Left lung (tissue), 10 donors: ENCODE results near the gene SORD. TPM values are rescaled to one million over a fixed set of nuclear protein-coding genes. Genes with fewer than 3 reads are reported as not detected.
"Not testable (repeated sequence)": the region's sequence is repeated elsewhere in the genome, so short reads cannot be mapped to it uniquely, and the experiment has no call there.

Experiments
- ATAC-seq: fragments of 200-7000 bp; cut with Tn5 transposase; one replicate; pipeline ENCODE4 v1.9.1; 2020; ENCODE audit warnings: moderate library complexity
- DNase-seq, 4 donors: peaks; one replicate each; pipeline ENCODE4 v3.0.0-alpha.2; 2013 to 2020
- H3K27ac ChIP-seq, 2 donors: fragments of 200-600 bp; sonication (generic) in 1 of 2; one replicate each; pipeline versions ENCODE4 v1.5.0 to v1.8.0; 2020 to 2021
- H3K27me3 ChIP-seq, 2 donors: fragments of 200-600 bp; sonication (generic) in 1 of 2; one replicate each; pipeline versions ENCODE4 v1.5.0 to v1.8.0; 2020 to 2021
- H3K36me3 ChIP-seq, 2 donors: fragments of 200-600 bp; sonication (generic) in 1 of 2; one replicate each; pipeline versions ENCODE4 v1.5.0 to v1.8.0; 2020 to 2021
- H3K4me1 ChIP-seq, 2 donors: fragments of 200-600 bp; one replicate each; pipeline ENCODE4 v1.8.0; 2021
- H3K4me3 ChIP-seq, 2 donors: fragments of 200-600 bp; sonication (generic) in 1 of 2; one replicate each; pipeline versions ENCODE4 v1.5.0 to v1.8.0; 2020 to 2021; ENCODE audit warnings: mild to moderate bottlenecking in 1 of 2
- H3K9me3 ChIP-seq, 2 donors: fragments of 200-600 bp; sonication (generic) in 1 of 2; one replicate each; pipeline versions ENCODE4 v1.5.0 to v1.8.0; 2020 to 2021
- CTCF ChIP-seq, 2 donors: fragments of 200-600 bp; sonication (generic) in 1 of 2; IDR thresholded peaks; one replicate each; pipeline versions ENCODE4 v1.5.0 to v1.8.0; 2021; ENCODE audit warnings: antibody characterized with exemption in 2 of 2
- intact Hi-C, 2 donors: fragments of 100-400 bp; cut with DNase I; formaldehyde crosslinking; loops; one replicate each; pipeline versions ENCODE4 v1.11.2 to v1.14.2; 2022
- polyA plus RNA-seq, 6 donors: library from polyadenylated mRNA; unstranded; fragments of 120-200 nt; gene quantifications; one replicate each; pipeline ENCODE4 v1.2.1, GENCODE V29; 2013; ENCODE audit not compliant: insufficient read length in 6 of 6
- total RNA-seq, 2 donors: library from RNA; stranded (reverse); fragmentation: NEBNext Ultra II Directional; extraction: Animal tissue kit (Norgen Biotek cat#: 25700); gene quantifications; one replicate each; pipeline ENCODE4 v1.2.1, GENCODE V29; 2021
- donor health status: DM: no; HTN: yes; CAD: no.
- donor health status: DM: no; HTN: no; CAD: no.

The SORD gene
- total and polyA plus RNA-seq, 8 donors: 13.8 to 34.9 (median 30.2) TPM

- ATAC-seq: no peak
Observed at GRCh38 chr15:45102226-45102625, 79.2 kb downstream of the SORD start.

DNA sequence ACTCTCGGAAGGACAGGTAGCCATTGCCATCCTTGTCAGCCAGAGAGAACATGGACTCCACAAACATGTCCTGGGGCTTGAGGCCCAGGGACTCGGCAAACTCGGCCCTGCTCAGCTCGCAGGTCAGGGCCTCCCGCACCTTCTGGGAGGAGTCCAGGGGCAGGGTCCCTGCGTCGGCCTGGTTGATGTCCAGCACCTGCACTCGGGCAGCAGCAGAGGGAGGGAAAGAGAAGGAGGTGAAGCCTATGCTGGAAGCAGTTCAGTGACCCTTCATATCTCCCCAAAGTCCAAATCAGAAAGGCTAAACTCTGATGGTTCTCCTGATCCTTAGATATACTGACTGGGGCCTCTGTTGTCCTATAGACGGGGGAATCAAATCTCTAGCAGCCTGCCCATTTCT, 81.2 kb downstream of the SORD start:
- H3K27me3 ChIP-seq: peaks cover 0 to 32% of the 10 kb centered on the region in 2 donors
- H3K27ac ChIP-seq, ATAC-seq, intact Hi-C loops, H3K4me3 ChIP-seq, H3K4me1 ChIP-seq, H3K36me3 ChIP-seq, H3K9me3 ChIP-seq, DNase-seq: not testable (repeated sequence)

More at GRCh38 chr15:45102226-45102625, 79.2 kb downstream of the SORD start:
- no peak for TF ChIP-seq CTCF (IDR thresholded peaks at IDR 0.05)
- intact Hi-C loops: no loop called here
- H3K9me3 ChIP-seq: no peaks in the 10 kb centered on the region
- no peak overlapping the region for H3K27ac ChIP-seq
- no peak overlapping the region for H3K4me3 ChIP-seq
- no peaks in the 10 kb centered on the region for H3K4me1 ChIP-seq
- peak in 1 of 4 donors; percentile 26 for DNase-seq
- H3K36me3 ChIP-seq: no peaks in the 10 kb centered on the region
- peaks cover 0 to 16% of the 10 kb centered on the region in 2 donors for H3K27me3 ChIP-seq

DNA sequence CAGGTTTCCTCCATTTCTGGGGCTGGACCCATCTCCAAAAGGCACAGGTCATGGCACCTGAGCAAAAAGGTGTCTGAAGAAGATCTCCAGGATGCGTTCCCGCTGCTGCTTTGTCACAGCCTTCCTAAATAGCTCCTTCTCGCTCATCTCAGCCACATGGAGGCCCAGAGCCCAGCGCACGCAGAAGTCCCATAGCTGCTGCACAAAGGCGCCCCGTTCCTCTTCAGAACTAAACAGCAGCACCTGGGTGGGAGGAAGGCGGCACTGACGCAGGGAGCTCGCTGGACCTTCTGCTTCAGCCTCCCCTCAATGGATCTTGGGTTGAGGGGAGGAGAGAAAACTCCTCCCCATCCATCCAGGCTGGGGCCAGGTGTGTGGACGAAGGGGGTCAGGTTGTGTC, 82.6 kb downstream of the SORD start:
- H3K27ac ChIP-seq: no peak overlapping the region
- DNase-seq (peak in 1 of 4 donors; percentile 17), ATAC-seq (no peak)
- H3K27me3 ChIP-seq: peaks cover 6 to 46% of the 10 kb centered on the region in 2 donors
- intact Hi-C loops: no loop called here
- no peaks in the 10 kb centered on the region for H3K4me1 ChIP-seq
- H3K4me3 ChIP-seq: no peak overlapping the region
- no peaks in the 10 kb centered on the region for H3K9me3 ChIP-seq
- H3K36me3 ChIP-seq: no peaks in the 10 kb centered on the region
- TF ChIP-seq CTCF (IDR thresholded peaks at IDR 0.05): no peak

DNA sequence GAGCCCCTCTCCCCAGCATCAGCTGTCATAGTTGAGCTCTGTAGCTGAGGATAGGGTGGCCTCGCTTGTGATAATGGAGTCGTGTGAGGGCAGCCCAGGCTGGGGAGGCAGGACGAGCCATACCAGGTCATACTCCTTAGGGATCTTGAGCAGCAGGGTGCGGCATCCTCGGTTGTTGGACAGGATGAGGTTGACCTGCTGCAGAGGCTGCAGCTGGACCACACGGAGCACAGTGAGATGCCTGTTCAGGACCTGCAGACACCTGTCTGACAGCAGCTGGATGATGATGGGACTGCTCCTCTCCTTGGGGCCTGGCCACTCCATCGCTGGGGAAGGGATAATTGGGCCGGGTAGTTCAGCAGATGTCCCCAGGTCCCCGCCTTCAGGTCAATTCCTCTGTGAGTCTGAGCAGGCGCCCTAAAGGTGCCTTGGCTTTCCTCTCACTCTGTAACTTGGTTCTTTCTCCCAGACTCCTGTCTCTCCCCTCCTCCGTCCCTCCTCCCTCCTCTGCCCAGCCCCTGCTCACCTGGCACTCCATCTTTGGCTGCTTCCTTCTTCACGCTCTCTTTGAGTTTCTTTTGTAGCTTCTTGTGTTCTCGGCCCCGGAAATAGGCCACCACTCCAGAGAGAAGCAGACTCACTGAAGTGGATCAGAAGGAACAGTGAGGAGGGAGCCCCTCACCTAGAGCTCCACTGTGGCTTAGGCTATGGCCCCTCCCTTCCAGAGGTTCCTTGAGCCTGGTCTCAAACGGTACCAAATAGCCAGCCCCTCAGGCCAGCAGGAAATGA, 83.2 kb downstream of the SORD start:
- H3K27me3 ChIP-seq: peaks cover 7 to 51% of the 10 kb centered on the region in 2 donors
- DNase-seq: peak in 2 of 4 donors; percentile 24 to 28
- H3K4me3 ChIP-seq: no peak overlapping the region
- H3K4me1 ChIP-seq: no peaks in the 10 kb centered on the region
- no peak for TF ChIP-seq CTCF (IDR thresholded peaks at IDR 0.05)
- intact Hi-C loops: no loop called here
- peak; percentile 46 for ATAC-seq
- H3K9me3 ChIP-seq: no peaks in the 10 kb centered on the region
- no peak overlapping the region for H3K27ac ChIP-seq
- H3K36me3 ChIP-seq: no peaks in the 10 kb centered on the region

DNA sequence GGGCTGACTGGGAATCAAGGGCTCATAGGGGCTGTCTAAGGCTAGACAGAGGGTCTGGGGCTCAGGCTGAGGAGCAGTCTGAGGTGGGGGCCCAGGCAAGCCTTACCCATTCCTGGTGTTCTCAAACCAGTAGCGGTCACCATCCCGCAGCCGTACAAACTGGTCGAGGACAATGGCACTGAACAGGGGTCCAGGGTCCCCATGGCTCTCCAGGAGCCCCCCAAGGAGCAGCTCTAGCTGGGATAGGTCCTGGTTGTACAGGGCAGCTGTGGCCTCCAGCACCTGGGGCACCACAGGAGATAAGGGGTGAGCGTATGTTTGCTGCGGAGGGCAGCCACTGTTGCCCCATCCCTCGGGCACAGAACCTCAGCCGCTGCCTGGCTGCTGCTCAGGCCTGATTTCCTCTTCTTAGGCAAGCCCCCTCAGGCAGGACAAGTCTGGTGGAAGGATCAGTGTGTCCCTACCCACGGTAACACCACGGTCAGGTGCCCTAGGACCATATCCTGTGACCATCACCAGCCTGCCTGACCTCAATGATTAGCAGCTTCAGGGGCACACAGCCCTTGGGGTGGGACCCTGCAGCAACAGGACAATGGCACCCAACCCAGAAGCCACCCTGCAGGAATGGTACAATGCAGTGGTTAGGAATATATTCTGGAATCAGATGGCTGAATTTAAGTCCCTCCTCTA, 85.1 kb downstream of the SORD start:
- intact Hi-C loops: no loop called here
- DNase-seq (peak in 1 of 4 donors; percentile 26), ATAC-seq (no peak)
- no peak overlapping the region for H3K27ac ChIP-seq
- TF ChIP-seq CTCF (IDR thresholded peaks at IDR 0.05): no peak
- no peak overlapping the region for H3K4me3 ChIP-seq
- peaks cover 0 to 11% of the 10 kb centered on the region in 2 donors for H3K4me1 ChIP-seq
- H3K9me3 ChIP-seq: no peaks in the 10 kb centered on the region
- H3K36me3 ChIP-seq: no peaks in the 10 kb centered on the region
- H3K27me3 ChIP-seq: peaks cover 26 to 70% of the 10 kb centered on the region in 2 donors
